A673 (cell line): ENCODE data around the gene PSPC1. TPM values are rescaled to one million over a fixed set of nuclear protein-coding genes. Genes with fewer than 3 reads are reported as not detected.

ENCODE experiments used
- BruUV-seq: library from RNA; stranded (reverse); fragments of 400-500 nt; replicated peaks from 2 replicates; lab custom pipeline; 2021; lab: Mats Ljungman, UMichigan
- CTCF ChIA-PET: fragments of 300-600 bp; sonication (Branson Sonifier 250); formaldehyde crosslinking; loops from one replicate; lab custom pipeline; 2022; ENCODE audit warnings: antibody characterized with exemption; lab: Charles Lee
- POLR2A ChIA-PET: fragments of 300-600 bp; sonication (Branson Sonifier 250); formaldehyde crosslinking; loops from one replicate; lab custom pipeline; 2022; ENCODE audit warnings: antibody characterized with exemption; ENCODE audit not compliant: low non-redundant PET; lab: Charles Lee
- DNase-seq: peaks from one replicate; pipeline ENCODE4 v3.0.0-alpha.2; 2015; ENCODE audit warnings: low spot score
- H3K27ac ChIP-seq: fragments of 200-600 bp; sonication (generic); 2 replicates; pipeline ENCODE4 v1.5.1; 2016; ENCODE audit warnings: mixed run types, low read depth, mild to moderate bottlenecking, mixed read lengths, antibody characterized with exemption, low read length; ENCODE audit not compliant: poor library complexity, severe bottlenecking
- H3K27me3 ChIP-seq: fragments of 200-600 bp; sonication (generic); replicated peaks from 2 replicates; pipeline ENCODE4 v1.6.1; 2017; ENCODE audit warnings: mixed run types, low read depth, mild to moderate bottlenecking, mixed read lengths, antibody characterized with exemption, low read length; ENCODE audit not compliant: insufficient read depth, poor library complexity
- H3K36me3 ChIP-seq: fragments of 200-600 bp; sonication (generic); 2 replicates; pipeline ENCODE4 v1.6.1; 2016; ENCODE audit warnings: mixed run types, mild to moderate bottlenecking, mixed read lengths, antibody characterized with exemption, low read length; ENCODE audit not compliant: insufficient read depth, poor library complexity, severe bottlenecking
- H3K4me1 ChIP-seq: fragments of 200-600 bp; sonication (generic); 2 replicates; pipeline ENCODE4 v1.6.1; 2017; ENCODE audit warnings: mixed run types, mild to moderate bottlenecking, mixed read lengths, antibody characterized with exemption, low read length; ENCODE audit not compliant: insufficient read depth, poor library complexity, severe bottlenecking
- H3K4me3 ChIP-seq: fragments of 200-600 bp; sonication (generic); 2 replicates; pipeline ENCODE4 v1.5.1; 2016; ENCODE audit warnings: low read depth, mixed run types, mild to moderate bottlenecking, mixed read lengths, low read length; ENCODE audit not compliant: poor library complexity, severe bottlenecking
- H3K9me3 ChIP-seq: fragments of 200-600 bp; sonication (generic); 2 replicates; pipeline ENCODE4 v1.6.1; 2016; ENCODE audit warnings: mixed run types, low read depth, mild to moderate bottlenecking, mixed read lengths, antibody characterized with exemption, low read length; ENCODE audit not compliant: poor library complexity, severe bottlenecking
- CTCF ChIP-seq: fragments of 300-800, 200-600 bp; sonication (generic); conservative IDR thresholded peaks from 2 replicates; pipeline ENCODE4 v1.5.1; 2017; ENCODE audit warnings: low read depth, mild to moderate bottlenecking, antibody characterized with exemption, low read length, moderate library complexity, mixed read lengths
- EZH2 ChIP-seq: fragments of 200-600 bp; sonication (generic); IDR thresholded peaks from 2 replicates; pipeline ENCODE4 v1.6.1; 2017; ENCODE audit warnings: borderline replicate concordance, low read depth, mild to moderate bottlenecking, mixed read lengths, antibody characterized with exemption, low read length; ENCODE audit not compliant: poor library complexity, severe bottlenecking
- intact Hi-C: fragments of 100-400 bp; cut with micrococcal nuclease; formaldehyde crosslinking; loops from one replicate; pipeline ENCODE4 v1.10.0; 2022; ENCODE audit not compliant: unreplicated experiment
- total RNA-seq: library from RNA; stranded (reverse); gene quantifications from 2 replicates; pipeline ENCODE4 v1.2.3, GENCODE V29; 2021

The PSPC1 gene
- total RNA-seq, 1 experiment from 2014 or later: 90.9 TPM

GRCh38 chr13:19663416-19663979 is 119.2 kb downstream of the PSPC1 start:
- POLR2A ChIA-PET: no interaction called here
- H3K9me3 ChIP-seq: no peaks in the 10 kb centered on the region
- BruUV-seq: no TSS peak
- no peaks in the 10 kb centered on the region for H3K4me1 ChIP-seq
- H3K4me3 ChIP-seq: no peak overlapping the region
- TF ChIP-seq CTCF (no peak), EZH2 (no peak)
- CTCF ChIA-PET: no interaction called here
- intact Hi-C loops: no loop called here
- no peak for DNase-seq
- H3K27me3 ChIP-seq: no peaks in the 10 kb centered on the region
- no peak overlapping the region for H3K27ac ChIP-seq
- peaks cover 44% of the 10 kb centered on the region for H3K36me3 ChIP-seq

- Histone ChIP-seq H3K27me3 (no peaks in the 10 kb centered on the region), H3K4me3 (no peak overlapping the region), H3K9me3 (no peaks in the 10 kb centered on the region), H3K36me3 (peaks cover 28% of the 10 kb centered on the region), H3K4me1 (no peaks in the 10 kb centered on the region), H3K27ac (no peak overlapping the region)
- DNase-seq: no peak
- intact Hi-C loops: no loop called here
- CTCF ChIA-PET: no interaction called here
- BruUV-seq: no TSS peak
- TF ChIP-seq CTCF: no peak
- no peak for TF ChIP-seq EZH2
- POLR2A ChIA-PET: no interaction called here
These were observed 121.2 kb downstream of the PSPC1 start for GRCh38 chr13:19661561-19661960.

DNA sequence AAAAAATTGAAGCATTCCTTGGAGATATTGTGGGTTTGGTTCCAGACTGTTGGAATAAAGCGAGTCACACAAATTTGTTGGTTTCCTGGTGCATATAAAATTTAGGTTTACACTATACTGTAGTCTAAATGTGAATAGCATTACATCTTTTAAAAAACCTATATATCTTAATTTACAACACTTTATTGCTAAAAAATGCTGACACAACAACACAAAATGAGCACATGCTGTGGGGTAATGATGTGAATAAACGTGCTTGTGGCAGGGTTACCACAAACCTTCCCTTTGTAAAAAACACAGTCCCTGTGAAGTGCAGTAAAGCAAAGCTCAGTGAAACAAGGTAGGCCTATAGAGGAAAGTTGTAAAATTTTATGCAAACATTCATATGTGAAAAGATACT is 121.6 kb downstream of the PSPC1 start:
- POLR2A ChIA-PET: no interaction called here
- no peak overlapping the region for H3K4me3 ChIP-seq
- TF ChIP-seq CTCF (no peak), EZH2 (no peak)
- peaks cover 24% of the 10 kb centered on the region for H3K36me3 ChIP-seq
- CTCF ChIA-PET: no interaction called here
- no peak for DNase-seq
- no peaks in the 10 kb centered on the region for H3K27me3 ChIP-seq
- no peak overlapping the region for H3K27ac ChIP-seq
- intact Hi-C loops: no loop called here
- TSS peak; percentile 33 for BruUV-seq
- no peaks in the 10 kb centered on the region for H3K4me1 ChIP-seq
- no peaks in the 10 kb centered on the region for H3K9me3 ChIP-seq
